ENCODE data around the gene CFAP57. TPM values are rescaled to one million over a fixed set of nuclear protein-coding genes. Genes with fewer than 3 reads are reported as not detected.

CFAP57 gene
- total and polyA plus RNA-seq, 2 of the 13 experiments (the other 11 are each of a cell fraction or from before 2014, with no cell fraction given): 0.01 TPM; not detected in 1

DNA sequence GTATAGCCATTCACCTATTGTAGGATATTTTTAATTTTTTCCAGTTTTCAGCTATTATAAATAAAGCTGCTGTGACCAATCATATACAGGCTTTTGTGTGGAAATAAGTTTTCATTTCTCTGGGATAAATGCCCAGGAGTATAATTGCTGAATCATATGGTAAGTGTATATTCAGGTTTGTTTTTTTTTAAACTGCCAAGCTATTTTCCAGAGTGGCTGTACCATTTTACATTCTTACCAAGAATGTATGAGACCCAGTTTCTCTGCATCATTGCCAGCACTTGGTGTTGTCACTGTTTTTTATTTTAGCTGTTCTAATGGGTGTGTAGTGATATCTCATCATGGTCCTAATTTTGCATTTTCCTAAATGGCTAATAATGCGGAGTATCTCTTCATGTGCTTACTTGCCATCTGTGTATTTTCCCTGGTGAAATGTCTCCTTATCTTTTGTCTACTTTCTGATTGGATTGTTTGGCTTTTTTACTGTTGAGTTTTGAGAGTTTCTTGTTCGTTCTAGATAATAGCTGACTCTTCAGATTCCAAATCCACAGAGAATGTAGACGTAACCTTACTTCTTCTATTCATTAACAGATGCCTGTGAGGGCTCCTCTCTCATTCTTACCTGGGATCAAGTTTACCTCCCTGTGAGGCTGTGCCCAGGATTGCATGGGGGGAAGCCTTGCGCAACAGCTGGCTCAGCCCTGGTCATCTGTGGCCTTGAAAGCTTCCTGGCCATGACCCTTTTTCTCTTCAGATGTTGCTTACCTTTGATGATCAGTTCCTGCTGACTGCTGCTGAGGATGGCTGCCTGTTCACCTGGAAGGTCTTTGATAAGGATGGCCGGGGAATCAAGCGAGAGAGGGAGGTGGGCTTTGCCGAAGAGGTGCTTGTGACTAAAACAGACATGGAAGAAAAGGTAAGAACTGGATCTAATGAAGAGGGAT is 42.6 kb downstream of the CFAP57 start (continued):
- TF ChIP-seq, protein P1, sequence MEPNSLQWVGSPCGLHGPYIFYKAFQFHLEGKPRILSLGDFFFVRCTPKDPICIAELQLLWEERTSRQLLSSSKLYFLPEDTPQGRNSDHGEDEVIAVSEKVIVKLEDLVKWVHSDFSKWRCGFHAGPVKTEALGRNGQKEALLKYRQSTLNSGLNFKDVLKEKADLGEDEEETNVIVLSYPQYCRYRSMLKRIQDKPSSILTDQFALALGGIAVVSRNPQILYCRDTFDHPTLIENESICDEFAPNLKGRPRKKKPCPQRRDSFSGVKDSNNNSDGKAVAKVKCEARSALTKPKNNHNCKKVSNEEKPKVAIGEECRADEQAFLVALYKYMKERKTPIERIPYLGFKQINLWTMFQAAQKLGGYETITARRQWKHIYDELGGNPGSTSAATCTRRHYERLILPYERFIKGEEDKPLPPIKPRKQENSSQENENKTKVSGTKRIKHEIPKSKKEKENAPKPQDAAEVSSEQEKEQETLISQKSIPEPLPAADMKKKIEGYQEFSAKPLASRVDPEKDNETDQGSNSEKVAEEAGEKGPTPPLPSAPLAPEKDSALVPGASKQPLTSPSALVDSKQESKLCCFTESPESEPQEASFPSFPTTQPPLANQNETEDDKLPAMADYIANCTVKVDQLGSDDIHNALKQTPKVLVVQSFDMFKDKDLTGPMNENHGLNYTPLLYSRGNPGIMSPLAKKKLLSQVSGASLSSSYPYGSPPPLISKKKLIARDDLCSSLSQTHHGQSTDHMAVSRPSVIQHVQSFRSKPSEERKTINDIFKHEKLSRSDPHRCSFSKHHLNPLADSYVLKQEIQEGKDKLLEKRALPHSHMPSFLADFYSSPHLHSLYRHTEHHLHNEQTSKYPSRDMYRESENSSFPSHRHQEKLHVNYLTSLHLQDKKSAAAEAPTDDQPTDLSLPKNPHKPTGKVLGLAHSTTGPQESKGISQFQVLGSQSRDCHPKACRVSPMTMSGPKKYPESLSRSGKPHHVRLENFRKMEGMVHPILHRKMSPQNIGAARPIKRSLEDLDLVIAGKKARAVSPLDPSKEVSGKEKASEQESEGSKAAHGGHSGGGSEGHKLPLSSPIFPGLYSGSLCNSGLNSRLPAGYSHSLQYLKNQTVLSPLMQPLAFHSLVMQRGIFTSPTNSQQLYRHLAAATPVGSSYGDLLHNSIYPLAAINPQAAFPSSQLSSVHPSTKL (CRISPR knock-in tag; IDR thresholded peaks at IDR 0.05): peak; percentile 87
- TF ChIP-seq SALL1 (CRISPR knock-in tag; IDR thresholded peaks at IDR 0.05) (peak; percentile 77), SAP130 (CRISPR knock-in tag; IDR thresholded peaks at IDR 0.05; ENCODE audit: low read depth) (peak; percentile 66; the same call in 1 of the 2 replicates), HDAC2 (CRISPR knock-in tag; IDR thresholded peaks at IDR 0.05) (peak; percentile 45; the same call in 1 of the 2 replicates), SOX13 (IDR thresholded peaks at IDR 0.05) (no peak), SOX13 (CRISPR knock-in tag; conservative IDR thresholded peaks at IDR 0.05 in 1 of 2, IDR thresholded peaks at IDR 0.05 in 1 of 2) (peak in 1 of 2 experiments; percentile 28; a peak in 1 of 4 replicates), SRF (IDR thresholded peaks at IDR 0.05; ENCODE audit: low read depth, low read length) (no peak), HOXA3 (CRISPR knock-in tag; IDR thresholded peaks at IDR 0.05) (0 out of 2 replicates have a peak, but pooled peaks have one; percentile 23), ATF1 (CRISPR knock-in tag; IDR thresholded peaks at IDR 0.05) (no peak), ATF4 (CRISPR knock-in tag; IDR thresholded peaks at IDR 0.05) (peak in 1 of 2 experiments; percentile 56; a peak in 2 of 4 replicates), RXRB (CRISPR knock-in tag; IDR thresholded peaks at IDR 0.05; ENCODE audit: borderline replicate concordance) (peak; percentile 61; the same call in 1 of the 2 replicates), FOXP1 (IDR thresholded peaks at IDR 0.05) (no peak), FOXP1 (CRISPR knock-in tag; IDR thresholded peaks at IDR 0.05) (peak; percentile 35; the same call in 1 of the 2 replicates), SMAD3 (CRISPR knock-in tag; IDR thresholded peaks at IDR 0.05) (0 out of 2 replicates have a peak, but pooled peaks have one; percentile 37), GTF3A (CRISPR knock-in tag; conservative IDR thresholded peaks at IDR 0.05) (no peak), FOXK1 (CRISPR knock-in tag; IDR thresholded peaks at IDR 0.05; ENCODE audit: borderline replicate concordance, low read depth) (peak; percentile 39; the same call in 1 of the 2 replicates), NR2C2 (CRISPR knock-in tag; IDR thresholded peaks at IDR 0.05; ENCODE audit: borderline replicate concordance) (peak; percentile 56), SNAI1 (CRISPR knock-in tag; IDR thresholded peaks at IDR 0.05; ENCODE audit: borderline replicate concordance) (no peak), SOX6 (IDR thresholded peaks at IDR 0.05) (no peak), SOX6 (CRISPR knock-in tag; IDR thresholded peaks at IDR 0.05) (peak; percentile 53; the same call in 1 of the 2 replicates), HMG20A (CRISPR knock-in tag; IDR thresholded peaks at IDR 0.05; ENCODE audit: borderline replicate concordance) (peak; percentile 74; the same call in 1 of the 2 replicates)
- TF ChIP-seq, protein P2, sequence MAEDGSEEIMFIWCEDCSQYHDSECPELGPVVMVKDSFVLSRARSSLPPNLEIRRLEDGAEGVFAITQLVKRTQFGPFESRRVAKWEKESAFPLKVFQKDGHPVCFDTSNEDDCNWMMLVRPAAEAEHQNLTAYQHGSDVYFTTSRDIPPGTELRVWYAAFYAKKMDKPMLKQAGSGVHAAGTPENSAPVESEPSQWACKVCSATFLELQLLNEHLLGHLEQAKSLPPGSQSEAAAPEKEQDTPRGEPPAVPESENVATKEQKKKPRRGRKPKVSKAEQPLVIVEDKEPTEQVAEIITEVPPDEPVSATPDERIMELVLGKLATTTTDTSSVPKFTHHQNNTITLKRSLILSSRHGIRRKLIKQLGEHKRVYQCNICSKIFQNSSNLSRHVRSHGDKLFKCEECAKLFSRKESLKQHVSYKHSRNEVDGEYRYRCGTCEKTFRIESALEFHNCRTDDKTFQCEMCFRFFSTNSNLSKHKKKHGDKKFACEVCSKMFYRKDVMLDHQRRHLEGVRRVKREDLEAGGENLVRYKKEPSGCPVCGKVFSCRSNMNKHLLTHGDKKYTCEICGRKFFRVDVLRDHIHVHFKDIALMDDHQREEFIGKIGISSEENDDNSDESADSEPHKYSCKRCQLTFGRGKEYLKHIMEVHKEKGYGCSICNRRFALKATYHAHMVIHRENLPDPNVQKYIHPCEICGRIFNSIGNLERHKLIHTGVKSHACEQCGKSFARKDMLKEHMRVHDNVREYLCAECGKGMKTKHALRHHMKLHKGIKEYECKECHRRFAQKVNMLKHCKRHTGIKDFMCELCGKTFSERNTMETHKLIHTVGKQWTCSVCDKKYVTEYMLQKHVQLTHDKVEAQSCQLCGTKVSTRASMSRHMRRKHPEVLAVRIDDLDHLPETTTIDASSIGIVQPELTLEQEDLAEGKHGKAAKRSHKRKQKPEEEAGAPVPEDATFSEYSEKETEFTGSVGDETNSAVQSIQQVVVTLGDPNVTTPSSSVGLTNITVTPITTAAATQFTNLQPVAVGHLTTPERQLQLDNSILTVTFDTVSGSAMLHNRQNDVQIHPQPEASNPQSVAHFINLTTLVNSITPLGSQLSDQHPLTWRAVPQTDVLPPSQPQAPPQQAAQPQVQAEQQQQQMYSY (CRISPR knock-in tag; IDR thresholded peaks at IDR 0.05): no peak
